ENCODE data around the gene GABRR3. TPM values are rescaled to one million over a fixed set of nuclear protein-coding genes. Genes with fewer than 3 reads are reported as not detected.

GABRR3 gene
- polyA plus RNA-seq, 1 donor (not counting 4 experiments of a cell fraction or from before 2014, with no cell fraction given), result not detected

GRCh38 chr3:97938444-97938843 is 96.7 kb downstream of the GABRR3 start:
- Histone ChIP-seq H3K4me1 (ENCODE audit: control insufficient read depth, extremely low read depth, insufficient read depth, low read length) (no peaks in the 10 kb centered on the region), H3K4me2 (ENCODE audit: control insufficient read depth, extremely low read depth, insufficient read depth, low read depth, low read length) (no peak overlapping the region), H3K9ac (ENCODE audit: control insufficient read depth, extremely low read depth, insufficient read depth, low read length) (no peak overlapping the region), H3K27me3 (ENCODE audit: control insufficient read depth, extremely low read depth, insufficient read depth, low read length) (no peaks in the 10 kb centered on the region), H3K27ac (ENCODE audit: control insufficient read depth, insufficient read depth, low read length) (no peak overlapping the region), H3K4me3 (ENCODE audit: control insufficient read depth in 2 of 3, extremely low read depth in 1 of 3, insufficient read depth in 2 of 3, low read depth in 1 of 3, low read length in 3 of 3) (no peak overlapping the region), H2AFZ (ENCODE audit: control insufficient read depth, low read length) (no peak overlapping the region), H3K36me3 (ENCODE audit: control insufficient read depth in 2 of 2, extremely low read depth in 1 of 2, insufficient read depth in 2 of 2, low read length in 2 of 2) (peaks cover 8 to 9% of the 10 kb centered on the region in 2 experiments), H3K79me2 (ENCODE audit: control insufficient read depth, insufficient read depth, low read length) (no peaks in the 10 kb centered on the region), H3K9me1 (ENCODE audit: control insufficient read depth, extremely low read depth, insufficient read depth, low read length) (no peaks in the 10 kb centered on the region), H3K9me3 (ENCODE audit: control insufficient read depth, low read depth, low read length) (no peaks in the 10 kb centered on the region), H4K20me1 (ENCODE audit: control insufficient read depth, extremely low read depth, insufficient read depth, low read length) (no peaks in the 10 kb centered on the region)
- dilution Hi-C loops (cut with MboI; ENCODE audit: extremely low pct_ligation_motif_present, low sequenced_read_pairs), result no loop called here
- FAIRE-seq (no peak), DNase-seq (ENCODE audit: low read depth, low spot score) (no peak)
- no peak for TF ChIP-seq CTCF (optimal IDR thresholded peaks at IDR 0.05 in 1 of 3, IDR thresholded peaks at IDR 0.05 in 1 of 3, conservative IDR thresholded peaks at IDR 0.05 in 1 of 3; ENCODE audit: extremely low read depth in 1 of 3, insufficient read depth in 2 of 3, low read length in 3 of 3)
- no peak for TF ChIP-seq EZH2 (IDR thresholded peaks at IDR 0.05; ENCODE audit: low read length)

- no peak for DNase-seq (ENCODE audit: low read depth, low spot score)
- no peaks in the 10 kb centered on the region for H3K4me1 ChIP-seq (ENCODE audit: control insufficient read depth, extremely low read depth, insufficient read depth, low read length)
- no peaks in the 10 kb centered on the region for H3K27me3 ChIP-seq (ENCODE audit: control insufficient read depth, extremely low read depth, insufficient read depth, low read length)
- H4K20me1 ChIP-seq (ENCODE audit: control insufficient read depth, extremely low read depth, insufficient read depth, low read length), result no peaks in the 10 kb centered on the region
- TF ChIP-seq CTCF (optimal IDR thresholded peaks at IDR 0.05 in 1 of 3, IDR thresholded peaks at IDR 0.05 in 1 of 3, conservative IDR thresholded peaks at IDR 0.05 in 1 of 3; ENCODE audit: extremely low read depth in 1 of 3, insufficient read depth in 2 of 3, low read length in 3 of 3), result no peak
- TF ChIP-seq EZH2 (IDR thresholded peaks at IDR 0.05; ENCODE audit: low read length), result no peak
- dilution Hi-C loops (cut with MboI; ENCODE audit: extremely low pct_ligation_motif_present, low sequenced_read_pairs), result no loop called here
- no peak overlapping the region for H3K9ac ChIP-seq (ENCODE audit: control insufficient read depth, extremely low read depth, insufficient read depth, low read length)
- H3K27ac ChIP-seq (ENCODE audit: control insufficient read depth, insufficient read depth, low read length), result no peak overlapping the region
- H3K4me2 ChIP-seq (ENCODE audit: control insufficient read depth, extremely low read depth, insufficient read depth, low read depth, low read length), result no peak overlapping the region
- no peaks in the 10 kb centered on the region for H3K9me1 ChIP-seq (ENCODE audit: control insufficient read depth, extremely low read depth, insufficient read depth, low read length)
- peaks cover 5 to 9% of the 10 kb centered on the region in 2 experiments for H3K36me3 ChIP-seq (ENCODE audit: control insufficient read depth in 2 of 2, extremely low read depth in 1 of 2, insufficient read depth in 2 of 2, low read length in 2 of 2)
- no peak for FAIRE-seq
- no peak overlapping the region for H3K4me3 ChIP-seq (ENCODE audit: control insufficient read depth in 2 of 3, extremely low read depth in 1 of 3, insufficient read depth in 2 of 3, low read depth in 1 of 3, low read length in 3 of 3)
- H2AFZ ChIP-seq (ENCODE audit: control insufficient read depth, low read length), result no peak overlapping the region
- H3K79me2 ChIP-seq (ENCODE audit: control insufficient read depth, insufficient read depth, low read length), result no peaks in the 10 kb centered on the region
- no peaks in the 10 kb centered on the region for H3K9me3 ChIP-seq (ENCODE audit: control insufficient read depth, low read depth, low read length)
These were observed 97.9 kb downstream of the GABRR3 start for GRCh38 chr3:97937205-97937604.
